ENCODE data around the gene ARFGAP2. TPM values are rescaled to one million over a fixed set of nuclear protein-coding genes. Genes with fewer than 3 reads are reported as not detected.

ARFGAP2 gene
- 128 and 138 TPM in 2 replicates for total RNA-seq

DNA sequence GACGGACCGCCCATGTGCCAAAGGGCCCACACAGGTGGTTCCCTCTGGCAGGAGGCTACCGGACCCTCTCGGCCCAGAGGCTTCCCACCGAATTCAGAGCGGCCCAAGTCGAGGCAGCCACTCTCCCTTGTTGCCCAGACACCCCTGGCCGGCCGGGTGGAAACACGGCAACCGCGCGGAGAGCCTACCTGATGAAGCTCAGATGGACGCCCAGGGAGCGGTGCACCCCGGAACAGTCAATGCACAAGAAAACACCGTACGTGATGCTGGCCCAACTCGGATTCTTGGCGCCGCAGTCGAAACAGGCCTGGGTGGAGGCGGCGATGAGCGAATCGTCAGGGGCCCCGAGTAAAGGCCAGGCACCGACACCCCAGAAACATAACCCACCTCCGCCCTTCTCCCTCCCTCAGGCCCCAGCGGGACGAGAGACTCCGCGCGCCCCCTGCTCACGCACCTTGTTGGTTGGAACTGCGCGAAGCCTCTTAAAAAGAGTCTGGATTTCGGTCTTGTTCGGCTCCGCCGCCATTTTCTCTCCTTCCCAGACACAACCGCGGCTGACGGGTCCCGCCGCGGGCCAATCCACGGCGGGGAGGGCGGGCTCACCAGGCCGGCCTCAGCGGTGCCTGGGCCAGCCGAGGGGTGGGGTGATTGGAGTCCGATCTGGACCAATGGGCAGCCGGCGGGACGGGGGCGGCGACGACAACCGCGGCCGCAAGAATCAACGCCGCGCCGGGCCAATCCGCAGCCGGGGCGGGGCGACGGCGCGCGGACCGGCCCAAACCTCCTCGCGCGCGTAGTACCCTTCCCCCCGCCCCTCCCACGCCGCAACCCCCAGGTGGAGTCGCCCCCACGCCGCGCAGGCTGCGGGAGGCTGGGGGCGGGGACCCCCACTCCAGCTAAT, at the start of gene ARFGAP2:
Gene ARFGAP2, minus strand, starts transcription at position 552 of the 901 bp plus-strand sequence. Its CDS starts 26 bp downstream, at position 526.

DNA sequence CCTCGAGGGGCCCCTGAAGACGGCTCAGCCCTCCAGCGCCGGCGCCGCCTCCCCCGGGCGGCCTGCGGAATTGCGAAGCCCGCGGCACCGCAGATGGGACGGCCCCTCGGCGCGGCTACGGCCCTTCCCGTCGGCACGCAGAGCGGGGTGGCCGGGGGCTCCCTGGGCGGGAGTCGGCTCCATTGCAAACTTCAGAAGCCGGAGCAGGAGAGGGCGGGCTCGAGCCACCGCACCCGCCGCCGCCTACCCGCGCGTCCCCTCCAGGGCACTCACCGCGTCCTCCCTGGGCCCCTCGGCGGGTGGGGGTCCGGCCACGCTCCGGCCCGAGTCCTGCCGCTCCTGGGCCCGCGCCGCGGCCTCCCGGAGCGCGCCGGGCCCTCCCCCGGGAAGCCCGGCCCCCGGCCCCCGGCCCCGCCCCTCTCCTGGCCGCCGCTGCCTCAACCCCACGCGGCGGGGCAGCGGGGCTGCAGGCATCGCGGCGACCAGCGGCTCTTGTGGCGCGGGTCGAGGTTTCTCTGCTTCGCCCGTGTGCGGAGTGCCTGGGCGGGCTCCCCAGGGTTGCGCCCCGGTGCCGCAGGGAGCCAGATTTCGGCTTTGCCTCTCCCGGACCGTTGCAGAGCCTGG, 9.5 kb upstream of the ARFGAP2 start, which contains the start of gene PACSIN3:
Gene PACSIN3, minus strand, starts transcription at position 359 of the 624 bp plus-strand sequence. CDS start 3,707 bp downstream, outside the sequence.

Other genes with a start within 250 kb of the ARFGAP2 start
- 17.3 and 22.5 TPM in 2 replicates for gene CSTPP1, start 240.1 kb downstream of the ARFGAP2 start, total RNA-seq
- 8.3 and 12.8 TPM in 2 replicates for gene PACSIN3, start 9.6 kb upstream of the ARFGAP2 start, total RNA-seq
- 92.5 and 96.3 TPM in 2 replicates for gene DDB2, start 38.1 kb upstream of the ARFGAP2 start, total RNA-seq
- gene ACP2, start 71.9 kb upstream of the ARFGAP2 start, total RNA-seq = 40.8 and 46.3 TPM in 2 replicates
- gene NR1H3, start 81.1 kb upstream of the ARFGAP2 start, total RNA-seq = 7.9 and 9.7 TPM in 2 replicates
- gene MADD, start 93.3 kb upstream of the ARFGAP2 start, total RNA-seq = 15.3 and 15.6 TPM in 2 replicates
- not detected in 2 replicates for gene MYBPC3, start 175.8 kb upstream of the ARFGAP2 start, total RNA-seq
- gene SPI1, start 201.7 kb upstream of the ARFGAP2 start, total RNA-seq = not detected in 2 replicates
- gene SLC39A13, start 231.7 kb upstream of the ARFGAP2 start, total RNA-seq = 99.1 and 101 TPM in 2 replicates
- 220 and 250 TPM in 2 replicates for gene PSMC3, start 249.6 kb upstream of the ARFGAP2 start, total RNA-seq

Data from mammary microvascular endothelial cell (primary cell).